Measurements from ENCODE around the gene RMI2.

GRCh38 chr16:11306381-11306780 is 38.9 kb upstream of the RMI2 start:
- no peak for TF ChIP-seq POLR2A (IDR thresholded peaks at IDR 0.05)
- no peak for TF ChIP-seq CTCF (IDR thresholded peaks at IDR 0.05)
- no peak for TF ChIP-seq EP300 (IDR thresholded peaks at IDR 0.05)
- no peak for TF ChIP-seq POLR2AphosphoS5 (IDR thresholded peaks at IDR 0.05)
